Measurements from ENCODE around the gene FGF8. TPM values are rescaled to one million over a fixed set of nuclear protein-coding genes. Genes with fewer than 3 reads are reported as not detected.

FGF8 gene
- total and polyA plus RNA-seq, 2 of the 13 experiments (the other 11 are each of a cell fraction or from before 2014, with no cell fraction given): not detected

GRCh38 chr10:101723176-101723575 is 52.7 kb downstream of the FGF8 start (continued):
- TF ChIP-seq DZIP1 (CRISPR knock-in tag; IDR thresholded peaks at IDR 0.05) (no peak), NKX3-1 (CRISPR knock-in tag; IDR thresholded peaks at IDR 0.05) (no peak), ZNF788 (CRISPR knock-in tag; IDR thresholded peaks at IDR 0.05; ENCODE audit: borderline replicate concordance) (no peak), ISL2 (CRISPR knock-in tag; IDR thresholded peaks at IDR 0.05) (no peak), ZBTB34 (CRISPR knock-in tag; IDR thresholded peaks at IDR 0.05) (no peak)

- Histone ChIP-seq H3K4me2 (ENCODE audit: low read depth, low read length) (no peak overlapping the region), H3K9me3 (ENCODE audit: low read length) (no peaks in the 10 kb centered on the region), H3K79me2 (ENCODE audit: insufficient read depth, low read length) (no peaks in the 10 kb centered on the region), H2AFZ (ENCODE audit: low read length) (no peak overlapping the region), H3K9ac (ENCODE audit: insufficient read depth, low read depth, low read length) (no peak overlapping the region), H3K4me3 (replicated peaks in 1 of 3; ENCODE audit: insufficient read depth in 1 of 3, low read depth in 2 of 3, low read length in 3 of 3) (no peak overlapping the region), H3K4me1 (ENCODE audit: insufficient read depth, low read length) (peaks cover 18% of the 10 kb centered on the region), H3K27me3 (ENCODE audit: control insufficient read depth in 1 of 2, insufficient read depth in 2 of 2, low read length in 2 of 2) (peaks cover 0 to 2% of the 10 kb centered on the region in 2 experiments; a peak in 2 of 5 replicates), H3K36me3 (replicated peaks in 1 of 2; ENCODE audit: control insufficient read depth in 1 of 2, insufficient read depth in 2 of 2, low read length in 2 of 2) (no peaks in the 10 kb centered on the region), H3K27ac (ENCODE audit: extremely low read length, insufficient read depth, low read length) (no peak overlapping the region), H4K20me1 (ENCODE audit: insufficient read depth, low read length) (no peaks in the 10 kb centered on the region)
- DNase-seq (ENCODE audit: low spot score) (no peak), FAIRE-seq (no peak), ATAC-seq (no peak)
- in situ Hi-C loops (cut with HindIII; ENCODE audit: extremely low pct_ligation_motif_present, low pct_unique_long_range_greater_than_20kb) (no loop called here), intact Hi-C loops (cut with micrococcal nuclease; ENCODE audit: unreplicated experiment) (no loop called here)
- 61% methylated on average over 2 of the region's 2 CpGs for WGBS (ENCODE audit: low lambda C conversion rate)
- no TSS peak for BruUV-seq (replicated peaks)
- CTCF ChIA-PET (ENCODE audit: low intra/inter-chr PET ratio, low total read pairs): no interaction called here
- POLR2A ChIA-PET: no interaction called here
- TF ChIP-seq RAD21 (CRISPR knock-in tag; IDR thresholded peaks at IDR 0.05): no peak
- no peak for TF ChIP-seq ZNF362 (CRISPR knock-in tag; IDR thresholded peaks at IDR 0.05; ENCODE audit: borderline replicate concordance)
- no peak for TF ChIP-seq STAT6 (CRISPR knock-in tag; IDR thresholded peaks at IDR 0.05; ENCODE audit: borderline replicate concordance)
- no peak for TF ChIP-seq RERE (CRISPR knock-in tag; IDR thresholded peaks at IDR 0.05; ENCODE audit: low read depth)
These were observed 54.1 kb downstream of the FGF8 start for GRCh38 chr10:101721806-101722205.
